GM20000 (cell line): Measurements from ENCODE around the gene SCN5A.

ENCODE experiments used
- DNase-seq: peaks from one replicate; pipeline ENCODE4 v3.0.0; 2012; ENCODE audit warnings: low spot score
- TF ChIP-seq, protein P1 (sequence below): IDR thresholded peaks from 2 replicates; pipeline ENCODE4 v1.5.1; 2012; ENCODE audit warnings: mild to moderate bottlenecking, control low read depth; ENCODE audit errors: extremely low read depth, missing control alignments

Gene SCN5A

DNA sequence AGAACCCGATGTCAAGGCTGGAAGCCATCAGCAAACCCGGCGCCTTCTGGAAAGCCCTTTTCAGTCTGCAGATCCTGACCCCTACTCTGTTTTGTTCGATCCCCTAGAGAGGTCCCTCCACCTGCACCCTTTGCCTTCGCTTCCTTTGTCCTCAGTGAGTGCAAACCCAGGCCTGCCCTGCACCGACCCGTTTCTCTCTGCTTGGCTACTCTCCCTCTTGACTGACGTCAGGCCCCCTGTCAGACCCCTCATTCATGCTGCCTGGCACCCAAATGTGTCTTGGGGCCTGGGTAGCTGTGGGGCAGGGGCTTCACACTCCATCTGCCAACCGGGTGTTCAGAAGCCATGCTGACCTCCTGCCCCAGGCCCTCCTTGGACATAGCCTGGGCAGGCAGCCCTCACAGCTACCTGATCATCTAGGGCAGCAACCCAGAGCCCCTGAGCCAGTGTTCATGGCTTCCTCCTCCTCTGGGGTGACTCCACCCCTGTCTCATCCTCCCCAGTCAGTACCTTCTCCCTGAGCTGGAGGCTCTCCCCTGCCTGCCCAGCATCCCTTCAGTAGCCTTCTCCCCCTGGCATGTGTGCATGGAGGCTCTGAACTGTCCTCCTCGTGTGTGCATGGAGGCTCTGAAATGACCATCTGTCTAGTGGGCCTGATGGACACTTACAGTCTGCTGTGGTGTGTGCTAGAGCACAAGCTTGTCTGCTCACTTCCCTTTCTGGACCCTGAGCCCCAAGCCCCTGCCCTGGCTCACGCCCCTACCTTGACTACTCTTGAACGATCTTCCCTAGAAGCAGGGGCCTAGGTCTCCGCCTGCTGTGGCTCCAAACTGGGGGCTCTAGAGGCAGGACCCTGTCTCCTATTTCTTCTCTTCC, 83.9 kb downstream of the SCN5A start:
- DNase-seq = no peak
- TF ChIP-seq, protein P1, sequence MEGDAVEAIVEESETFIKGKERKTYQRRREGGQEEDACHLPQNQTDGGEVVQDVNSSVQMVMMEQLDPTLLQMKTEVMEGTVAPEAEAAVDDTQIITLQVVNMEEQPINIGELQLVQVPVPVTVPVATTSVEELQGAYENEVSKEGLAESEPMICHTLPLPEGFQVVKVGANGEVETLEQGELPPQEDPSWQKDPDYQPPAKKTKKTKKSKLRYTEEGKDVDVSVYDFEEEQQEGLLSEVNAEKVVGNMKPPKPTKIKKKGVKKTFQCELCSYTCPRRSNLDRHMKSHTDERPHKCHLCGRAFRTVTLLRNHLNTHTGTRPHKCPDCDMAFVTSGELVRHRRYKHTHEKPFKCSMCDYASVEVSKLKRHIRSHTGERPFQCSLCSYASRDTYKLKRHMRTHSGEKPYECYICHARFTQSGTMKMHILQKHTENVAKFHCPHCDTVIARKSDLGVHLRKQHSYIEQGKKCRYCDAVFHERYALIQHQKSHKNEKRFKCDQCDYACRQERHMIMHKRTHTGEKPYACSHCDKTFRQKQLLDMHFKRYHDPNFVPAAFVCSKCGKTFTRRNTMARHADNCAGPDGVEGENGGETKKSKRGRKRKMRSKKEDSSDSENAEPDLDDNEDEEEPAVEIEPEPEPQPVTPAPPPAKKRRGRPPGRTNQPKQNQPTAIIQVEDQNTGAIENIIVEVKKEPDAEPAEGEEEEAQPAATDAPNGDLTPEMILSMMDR = no peak

DNA sequence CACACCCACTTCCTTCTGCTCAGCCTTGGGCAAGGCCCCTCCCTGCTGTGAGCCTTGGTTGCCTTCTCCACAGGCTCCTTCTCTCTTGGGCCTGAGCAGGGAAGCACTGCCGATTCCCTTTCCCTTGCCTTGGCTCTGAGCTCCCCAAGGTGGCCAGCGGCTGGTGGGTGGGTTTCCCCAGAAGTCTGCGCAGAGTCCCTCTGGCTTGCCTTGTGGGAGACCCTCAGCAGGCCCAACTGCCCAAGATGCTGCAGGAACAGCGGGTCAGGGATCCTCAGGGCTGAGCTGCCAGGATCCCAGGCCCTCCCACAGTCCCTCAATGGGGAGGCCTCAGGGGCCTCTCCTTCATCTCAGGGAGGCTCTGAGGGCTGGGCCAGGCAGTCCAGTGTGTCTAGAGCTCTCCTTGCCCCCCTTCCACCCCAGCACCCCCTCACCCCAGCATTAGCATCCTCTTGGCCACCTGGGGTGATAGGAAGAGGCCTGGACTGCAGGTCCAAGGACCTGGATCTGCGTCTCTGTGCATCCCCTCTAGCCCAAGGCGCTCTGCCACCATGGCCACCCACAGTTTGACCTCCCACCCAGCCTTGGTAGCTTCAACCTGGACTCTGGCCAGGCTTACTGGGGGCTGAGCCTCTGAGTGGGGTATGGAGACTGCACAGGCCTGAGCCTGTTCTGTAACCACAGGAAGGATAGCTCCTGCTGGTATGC, 84.7 kb downstream of the SCN5A start:
- TF ChIP-seq, protein P1 = no peak
- DNase-seq = no peak

DNA sequence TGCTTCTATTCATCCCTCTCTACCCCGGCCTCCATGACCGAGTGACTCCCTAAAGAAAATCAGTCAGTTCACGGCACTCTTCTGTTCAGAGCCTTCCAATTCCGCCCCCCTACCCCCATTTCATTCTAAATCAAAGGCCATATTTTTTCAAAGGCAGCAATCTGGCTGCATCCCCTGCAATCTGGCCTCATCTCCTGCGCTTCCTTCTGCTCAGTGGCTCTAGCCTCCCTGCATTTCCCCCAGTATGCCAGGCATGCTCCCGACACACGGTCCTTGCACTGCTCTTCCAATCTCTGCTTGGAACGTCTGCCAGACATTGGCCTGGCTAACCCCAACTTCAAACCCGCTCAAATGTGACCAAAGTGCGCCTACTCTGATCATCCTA, 85.6 kb downstream of the SCN5A start:
- TF ChIP-seq, protein P1 = no peak

DNA sequence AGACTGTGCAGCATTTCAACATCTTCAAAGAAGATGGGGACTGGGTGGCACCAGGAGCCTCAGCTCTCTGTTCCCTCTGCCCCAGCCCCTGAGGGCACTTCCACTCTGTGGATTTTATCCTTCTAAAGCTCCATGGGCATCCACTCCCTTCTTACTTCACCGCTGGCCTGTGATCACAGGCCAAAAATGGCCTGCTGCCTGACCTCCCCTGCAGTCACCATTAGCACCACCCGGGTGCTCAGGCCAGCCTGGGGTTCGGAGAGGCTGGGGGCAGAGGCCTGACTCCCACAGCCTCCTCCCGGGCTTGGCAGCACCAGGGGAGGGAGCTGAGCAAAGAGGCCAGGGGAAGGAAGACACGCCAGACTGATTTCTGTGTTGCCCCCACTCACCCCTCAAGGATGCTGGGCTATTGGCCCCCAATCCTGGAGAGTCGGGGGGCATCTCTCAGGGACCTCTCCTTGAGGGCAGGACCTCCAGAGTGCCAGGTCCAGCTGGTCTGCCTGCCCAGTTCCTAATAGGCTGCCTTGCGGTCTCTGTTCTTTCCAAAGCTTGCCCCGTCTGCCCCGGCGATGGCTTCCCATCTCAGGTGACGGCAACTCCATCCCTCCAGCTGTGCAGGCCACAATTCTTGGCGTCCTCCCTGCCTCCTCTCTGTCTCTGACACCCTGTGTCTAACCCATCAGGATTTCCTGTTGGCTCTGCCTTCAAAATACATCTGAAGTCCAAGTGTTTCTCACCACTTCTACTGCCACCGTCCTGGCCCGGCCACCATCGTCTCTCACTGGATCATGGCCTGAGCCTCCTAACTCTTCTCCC, 86.2 kb downstream of the SCN5A start:
- TF ChIP-seq, protein P1 = no peak
- DNase-seq = no peak

More for the DNA sequence above, 85.6 kb downstream of the SCN5A start:
- no peak for DNase-seq

DNA sequence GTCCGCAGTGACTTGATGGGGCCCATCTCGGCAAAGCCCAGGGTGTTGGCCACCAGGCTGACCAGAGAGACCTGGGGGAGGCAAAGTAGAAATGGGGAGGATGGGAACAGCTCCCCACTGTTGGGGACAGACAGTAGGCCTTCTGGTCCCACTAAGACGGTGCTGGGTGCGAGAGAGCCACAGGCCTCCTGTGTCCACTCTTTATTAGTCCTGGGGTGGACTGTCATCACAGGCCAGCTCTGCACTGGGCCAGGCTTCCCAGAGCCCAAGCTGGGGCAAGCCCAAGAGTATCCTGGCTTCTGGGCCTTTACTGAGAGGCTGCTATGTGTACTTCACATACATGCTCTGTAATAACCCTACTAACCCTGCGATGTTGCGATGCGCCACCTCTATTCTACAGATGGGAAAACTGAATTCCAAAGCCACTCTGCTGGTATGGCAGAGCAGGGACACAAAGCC, 87.0 kb downstream of the SCN5A start:
- no peak for DNase-seq
- TF ChIP-seq, protein P1 = no peak

DNA sequence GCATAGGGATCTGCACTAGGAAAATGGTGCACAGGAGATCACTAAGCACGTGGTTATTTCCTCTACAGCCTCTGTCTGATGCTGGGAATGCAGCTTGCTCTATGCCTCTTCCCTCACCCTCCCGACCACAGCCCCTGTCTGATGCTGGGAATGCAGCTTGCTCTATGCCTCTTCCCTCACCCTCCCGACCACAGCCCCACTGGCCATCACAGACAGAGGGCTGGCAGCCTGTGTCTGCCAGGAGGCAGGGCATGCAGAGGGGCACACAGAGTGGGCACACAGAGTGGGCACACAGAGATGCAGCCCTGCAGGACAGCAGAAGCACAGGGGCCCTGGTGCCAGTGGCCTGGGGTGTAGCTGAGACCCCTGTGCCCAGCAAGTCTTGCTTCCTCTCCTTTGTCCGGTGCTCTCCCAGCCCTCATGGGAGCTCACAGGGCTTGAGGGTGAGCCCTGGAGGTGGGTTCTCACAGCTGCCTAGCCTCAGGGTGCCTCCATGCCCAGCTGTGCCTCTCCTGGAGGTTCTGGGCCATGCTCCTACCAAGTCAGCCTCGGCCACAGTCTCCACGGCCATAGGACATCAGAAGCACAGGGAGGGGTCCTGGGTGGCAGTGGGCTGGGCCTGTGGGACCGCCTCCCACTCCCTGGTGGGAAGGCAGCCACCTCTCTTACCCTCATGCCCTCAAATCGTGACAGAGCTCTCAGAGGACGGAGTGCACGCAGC, 87.6 kb downstream of the SCN5A start:
- TF ChIP-seq, protein P1 = no peak
- no peak for DNase-seq
